Kidney (tissue), 14 donors: ENCODE results near the gene GNPAT. TPM values are rescaled to one million over a fixed set of nuclear protein-coding genes. Genes with fewer than 3 reads are reported as not detected.
A peak's percentile ranks its signal among the peaks of the same experiment; 100 is the strongest.

Source experiments
- DNase-seq, 5 donors: peaks; one replicate each; pipeline ENCODE4 v3.0.0-alpha.2; 2013 to 2020
- FAIRE-seq: peaks from 2 replicates; lab custom pipeline; 2012; peaks lifted over from hg19 to GRCh38; lab: Jason Lieb, UNC
- H3K27ac ChIP-seq, 2 donors: one replicate each; pipeline ENCODE4 v1.7.0; 2013; ENCODE audit warnings: low read depth in 2 of 2, low read length in 2 of 2, inconsistent platforms in 1 of 2
- H3K27me3 ChIP-seq: one replicate; pipeline ENCODE4 v1.7.1; 2013; ENCODE audit warnings: low read length, inconsistent platforms; ENCODE audit not compliant: control insufficient read depth, insufficient read depth
- H3K36me3 ChIP-seq, 3 donors: one replicate each; pipeline versions ENCODE4 v1.7.0 to v1.7.1; 2013; ENCODE audit warnings: low read length in 3 of 3, control low read depth in 1 of 3, inconsistent platforms in 1 of 3; ENCODE audit not compliant: insufficient read depth in 3 of 3, control insufficient read depth in 2 of 3
- H3K4me1 ChIP-seq, 3 donors: one replicate each; pipeline versions ENCODE4 v1.7.0 to v1.7.1; 2013; ENCODE audit warnings: low read length in 3 of 3, inconsistent platforms in 1 of 3, low read depth in 1 of 3; ENCODE audit not compliant: control insufficient read depth in 2 of 3, insufficient read depth in 2 of 3
- H3K4me3 ChIP-seq, 3 donors: one replicate each; pipeline versions ENCODE4 v1.7.0 to v1.8.1; 2013; ENCODE audit warnings: low read length in 3 of 3, control low read depth in 1 of 3, inconsistent platforms in 1 of 3
- H3K9ac ChIP-seq, 3 donors: one replicate each; pipeline versions ENCODE4 v1.7.0 to v1.7.1; 2013; ENCODE audit warnings: low read length in 3 of 3, control low read depth in 1 of 3, inconsistent platforms in 1 of 3
- H3K9me3 ChIP-seq, 3 donors: one replicate each; pipeline versions ENCODE4 v1.7.0 to v1.7.1; 2013; ENCODE audit warnings: low read length in 3 of 3, control low read depth in 1 of 3, inconsistent platforms in 1 of 3; ENCODE audit not compliant: control insufficient read depth in 2 of 3, insufficient read depth in 1 of 3
- intact Hi-C: fragments of 100-400 bp; cut with DNase I; formaldehyde crosslinking; loops from one replicate; pipeline ENCODE4 v1.11.1; 2022
- polyA plus RNA-seq: library from polyadenylated mRNA; stranded (reverse); fragments of 350-450 nt; fragmentation: Illumina TruSeq; extraction: RNeasy Lipid Tissue Mini Kit (QIAGEN cat#74804); gene quantifications from one replicate; pipeline ENCODE4 v1.2.3, GENCODE V29; 2014; ENCODE audit warnings: low read depth, low replicate concordance; ENCODE audit not compliant: insufficient read depth
- total RNA-seq: library from RNA; stranded (reverse); fragmentation: NEBNext Ultra II Directional; extraction: Animal tissue kit (Norgen Biotek cat#: 25700); gene quantifications from one replicate; pipeline ENCODE4 v1.2.1, GENCODE V29; 2021
- TF ChIP-seq, protein P1 (sequence below): IDR thresholded peaks from 3 replicates; pipeline ENCODE4 v1.5.1; 2012; ENCODE audit warnings: mild to moderate bottlenecking, moderate library complexity, borderline replicate concordance; ENCODE audit not compliant: insufficient read depth; ENCODE audit errors: extremely low read depth
- donor health status: control.
- donor health status: control.
- donor health status: control.
- donor health status: control.
- donor health status: control.
- donor health status: DM: yes; HTN: yes; CAD: no.
- donor health status: Normal renal cell carcinoma (clear cell type).

GNPAT gene
- total and polyA plus RNA-seq, 2 donors from 2014 or later = 31.2 to 33.7 TPM

DNA sequence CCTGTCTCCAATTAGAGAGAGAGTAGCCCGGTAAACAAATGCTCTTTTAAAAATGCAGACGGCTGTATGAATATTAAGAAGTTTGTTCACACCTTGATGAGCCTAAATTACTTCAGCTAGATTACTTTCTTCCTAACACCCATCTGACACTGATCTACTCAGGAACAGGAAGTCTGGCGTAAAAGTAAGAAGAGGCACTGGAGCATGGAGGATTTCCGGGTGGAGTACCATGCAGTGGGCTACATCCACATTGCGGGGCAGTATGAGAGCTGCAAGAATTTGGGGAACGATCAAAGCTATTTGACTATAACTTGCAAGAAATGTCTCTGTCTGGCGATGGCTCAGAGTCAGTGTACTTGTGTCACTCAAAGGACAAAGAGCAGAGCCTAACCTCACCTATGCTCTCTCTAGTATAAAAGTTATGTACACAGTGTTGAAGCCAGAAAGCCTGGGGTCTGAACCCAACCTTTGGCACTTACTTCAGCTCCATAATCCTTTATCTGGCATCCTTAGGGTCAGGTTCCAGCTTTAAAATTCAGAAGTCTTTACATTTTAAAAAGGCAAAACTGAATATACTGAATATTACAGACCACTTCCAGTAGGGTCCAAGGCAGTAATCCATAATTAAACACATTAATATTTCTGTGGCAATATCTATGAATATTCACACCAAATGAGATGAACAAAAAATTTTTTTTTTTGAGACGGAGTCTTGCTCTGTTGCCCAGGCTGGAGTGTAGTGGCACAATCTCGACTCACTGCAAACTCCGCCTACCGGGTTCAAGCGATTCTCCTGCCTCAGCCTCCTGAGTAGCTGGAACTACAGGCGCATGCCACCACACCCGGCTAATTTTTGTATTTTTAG lies 7.9 kb upstream of the GNPAT start:
- no peaks in the 10 kb centered on the region for H3K27me3 ChIP-seq
- TF ChIP-seq, protein P1, sequence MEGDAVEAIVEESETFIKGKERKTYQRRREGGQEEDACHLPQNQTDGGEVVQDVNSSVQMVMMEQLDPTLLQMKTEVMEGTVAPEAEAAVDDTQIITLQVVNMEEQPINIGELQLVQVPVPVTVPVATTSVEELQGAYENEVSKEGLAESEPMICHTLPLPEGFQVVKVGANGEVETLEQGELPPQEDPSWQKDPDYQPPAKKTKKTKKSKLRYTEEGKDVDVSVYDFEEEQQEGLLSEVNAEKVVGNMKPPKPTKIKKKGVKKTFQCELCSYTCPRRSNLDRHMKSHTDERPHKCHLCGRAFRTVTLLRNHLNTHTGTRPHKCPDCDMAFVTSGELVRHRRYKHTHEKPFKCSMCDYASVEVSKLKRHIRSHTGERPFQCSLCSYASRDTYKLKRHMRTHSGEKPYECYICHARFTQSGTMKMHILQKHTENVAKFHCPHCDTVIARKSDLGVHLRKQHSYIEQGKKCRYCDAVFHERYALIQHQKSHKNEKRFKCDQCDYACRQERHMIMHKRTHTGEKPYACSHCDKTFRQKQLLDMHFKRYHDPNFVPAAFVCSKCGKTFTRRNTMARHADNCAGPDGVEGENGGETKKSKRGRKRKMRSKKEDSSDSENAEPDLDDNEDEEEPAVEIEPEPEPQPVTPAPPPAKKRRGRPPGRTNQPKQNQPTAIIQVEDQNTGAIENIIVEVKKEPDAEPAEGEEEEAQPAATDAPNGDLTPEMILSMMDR = no peak
- no peak overlapping the region for H3K9ac ChIP-seq
- H3K4me1 ChIP-seq = peaks cover 0 to 15% (median 3%) of the 10 kb centered on the region in 3 donors
- H3K4me3 ChIP-seq = no peak overlapping the region
- intact Hi-C loops = no loop called here
- DNase-seq (peak in 1 of 5 donors; percentile 29), FAIRE-seq (no peak)
- peaks cover 2 to 11% (median 5%) of the 10 kb centered on the region in 3 donors for H3K36me3 ChIP-seq
- no peak overlapping the region for H3K27ac ChIP-seq
- H3K9me3 ChIP-seq = no peaks in the 10 kb centered on the region

DNA sequence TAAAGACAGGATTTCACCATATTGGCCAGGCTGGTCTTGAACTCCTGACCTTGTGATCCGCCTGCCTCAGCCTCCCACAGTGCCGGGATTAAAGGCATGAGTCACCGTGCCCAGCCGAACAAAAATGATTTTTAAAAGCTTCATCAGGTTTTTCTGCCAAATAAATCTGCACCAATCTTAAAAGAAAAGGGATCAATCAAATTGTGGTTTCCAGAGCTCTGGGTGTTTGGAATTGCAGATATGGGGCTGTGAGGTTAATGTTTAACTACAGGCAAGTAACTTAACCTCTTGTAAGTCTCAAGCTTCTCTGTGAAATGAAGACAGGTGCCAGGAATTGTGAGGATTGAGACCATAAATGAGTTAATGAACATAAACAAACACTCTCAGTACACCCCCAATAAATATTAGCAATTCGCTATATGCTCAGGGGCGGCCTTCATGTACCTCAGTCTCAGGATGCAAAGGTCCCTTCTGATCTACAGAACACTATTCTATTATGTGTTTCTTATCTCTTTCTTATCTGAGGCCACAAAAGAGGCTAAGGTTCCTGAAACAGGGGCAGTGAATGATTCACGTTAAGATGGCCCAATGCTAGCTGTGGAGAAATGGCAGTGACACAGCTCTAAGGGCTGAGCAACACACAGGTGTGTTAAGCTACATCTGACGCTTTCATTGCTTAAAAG lies 7.1 kb upstream of the GNPAT start:
- peak overlapping the region in 1 of 3 donors; percentile 1 for H3K9ac ChIP-seq
- H3K36me3 ChIP-seq = peaks cover 2 to 13% (median 10%) of the 10 kb centered on the region in 3 donors
- no peak overlapping the region for H3K27ac ChIP-seq
- FAIRE-seq (no peak), DNase-seq (peak in 2 of 5 donors; percentile 43 to 46)
- no peaks in the 10 kb centered on the region for H3K27me3 ChIP-seq
- no peak overlapping the region for H3K4me3 ChIP-seq
- H3K4me1 ChIP-seq = peaks cover 0 to 15% (median 3%) of the 10 kb centered on the region in 3 donors
- TF ChIP-seq, protein P1 = no peak
- intact Hi-C loops = no loop called here
- H3K9me3 ChIP-seq = no peaks in the 10 kb centered on the region

DNA sequence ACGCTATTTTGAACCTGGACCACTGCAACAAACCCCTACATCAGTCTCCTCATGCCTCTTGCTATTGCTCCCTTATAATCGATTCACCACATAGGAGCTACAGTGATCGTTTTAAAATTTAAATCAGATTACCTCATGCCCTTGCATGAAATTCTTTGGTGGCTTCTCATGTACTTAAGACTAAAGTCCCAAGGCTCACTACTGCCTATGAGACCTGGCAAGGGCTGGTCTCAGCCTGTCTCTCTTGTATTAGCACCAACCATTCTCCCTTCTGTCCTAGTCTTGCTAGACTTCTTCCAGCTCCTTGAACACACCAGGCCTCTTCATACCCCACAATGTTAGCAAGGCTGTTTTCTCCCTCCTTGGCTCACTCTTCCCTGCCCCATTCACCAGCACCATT lies 6.5 kb upstream of the GNPAT start:
- FAIRE-seq (no peak), DNase-seq (no peak)
- no peaks in the 10 kb centered on the region for H3K27me3 ChIP-seq
- H3K9ac ChIP-seq = peak overlapping the region in 1 of 3 donors; percentile 1
- no peak overlapping the region for H3K4me3 ChIP-seq
- peaks cover 0 to 19% (median 3%) of the 10 kb centered on the region in 3 donors for H3K4me1 ChIP-seq
- peaks cover 2 to 15% (median 10%) of the 10 kb centered on the region in 3 donors for H3K36me3 ChIP-seq
- peak overlapping the region in 1 of 2 donors; percentile 15 for H3K27ac ChIP-seq
- no peaks in the 10 kb centered on the region for H3K9me3 ChIP-seq
- TF ChIP-seq, protein P1 = no peak
- intact Hi-C loops = no loop called here
